Thyroid gland (tissue), 4 donors: ENCODE data around the gene IFT27.

Experiments used
- CTCF ChIP-seq, 6 experiments: fragments of 200-600 bp in 3 of 6; fragments of 450-650 bp in 3 of 6; sonication (generic) in 3 of 6; IDR thresholded peaks; one replicate each; pipeline ENCODE4 v1.5.1; 2016 to 2019; ENCODE audit warnings: antibody characterized with exemption in 6 of 6, mild to moderate bottlenecking in 2 of 6, inconsistent platforms in 1 of 6, moderate library complexity in 1 of 6
- POLR2A ChIP-seq, 2 donors: fragments of 450-650 bp; IDR thresholded peaks; one replicate each; pipeline ENCODE4 v1.6.1; 2017; ENCODE audit warnings: antibody characterized with exemption in 2 of 2, mild to moderate bottlenecking in 2 of 2, moderate library complexity in 1 of 2

- TF ChIP-seq POLR2A (IDR thresholded peaks at IDR 0.05) = no peak
- TF ChIP-seq CTCF (IDR thresholded peaks at IDR 0.05) = no peak
Observed at GRCh38 chr22:36768616-36769015, 7.3 kb downstream of the IFT27 start.
